GM21447 (cell line): ENCODE results near the gene HGF.
"Not testable (repeated sequence)": the region's sequence is repeated elsewhere in the genome, so short reads cannot be mapped to it uniquely, and the experiment has no call there.

Experiments
- ATAC-seq: cut with Tn5 transposase; IDR thresholded peaks from one replicate; pipeline ENCODE4 v1.9.1; 2021; ENCODE audit not compliant: unreplicated experiment

HGF gene

DNA sequence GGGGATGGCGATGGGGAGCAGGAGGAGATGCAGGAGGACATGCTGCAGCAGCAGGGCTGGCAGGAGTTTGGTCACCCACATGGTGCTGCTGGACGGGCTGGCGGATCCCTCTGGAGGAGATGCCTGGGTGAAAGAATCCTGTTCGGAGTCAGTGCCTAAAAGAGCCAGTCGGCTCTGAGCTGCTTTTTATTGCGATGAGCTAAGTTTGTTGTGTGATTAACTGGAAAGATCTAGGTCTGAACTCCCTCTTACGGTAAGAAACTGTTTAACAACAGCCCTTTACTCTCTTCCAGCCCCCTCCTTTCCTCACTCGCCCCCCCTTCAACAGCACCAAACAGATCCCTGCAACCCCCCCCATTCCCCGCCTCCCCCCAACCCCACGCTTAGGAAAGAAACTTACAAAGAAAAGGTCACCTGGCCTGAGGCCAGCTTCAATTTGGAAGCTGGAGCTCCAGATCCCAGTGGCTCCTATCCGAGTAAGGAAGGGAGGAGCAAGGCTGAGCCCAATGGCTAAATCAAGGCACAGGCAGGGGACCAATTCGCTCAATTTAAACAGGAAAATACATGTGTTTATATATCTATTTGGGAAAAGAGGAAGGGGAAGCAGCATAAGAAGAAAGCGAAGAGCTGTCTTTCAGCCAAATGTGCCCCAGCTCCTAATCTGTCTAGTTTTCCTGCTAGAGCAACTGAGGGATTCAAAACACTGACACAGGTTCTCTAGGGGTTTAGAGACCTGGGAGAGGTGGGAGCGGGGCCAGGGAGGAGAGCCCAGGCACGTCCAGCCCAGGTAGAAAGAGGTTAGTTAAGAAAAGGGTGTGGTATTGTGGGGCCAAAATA, at the start of gene HGF:
HGF (minus strand) TSS at position 157 of the 837 bp plus-strand sequence; CDS start at position 81, 76 bp downstream.
- ATAC-seq = no peak

DNA sequence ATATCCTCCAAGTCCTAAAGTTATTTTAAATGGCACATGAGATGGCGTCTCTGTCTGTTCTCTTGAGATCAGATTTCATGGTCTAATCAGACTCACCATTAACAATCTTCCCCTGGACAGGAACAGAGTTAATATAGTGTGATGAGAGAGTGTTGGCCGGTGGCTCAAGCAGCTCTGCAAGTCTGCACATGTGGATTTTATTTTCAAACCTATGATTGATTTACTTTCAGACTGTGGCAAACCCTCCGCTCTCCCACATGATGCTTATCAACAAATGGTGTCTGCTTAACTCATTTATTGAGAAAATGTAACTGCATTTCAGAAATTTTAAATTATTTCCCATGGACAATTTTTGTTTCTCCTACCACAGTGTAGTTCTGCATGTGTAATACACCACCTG, 46.5 kb upstream of the HGF start:
- no peak for ATAC-seq

- peak; percentile 93 for ATAC-seq
Measured at GRCh38 chr7:81812866-81813476, 43.1 kb upstream of the HGF start.

GRCh38 chr7:81811956-81812865, 42.4 kb upstream of the HGF start:
- peak; percentile 50 for ATAC-seq

DNA sequence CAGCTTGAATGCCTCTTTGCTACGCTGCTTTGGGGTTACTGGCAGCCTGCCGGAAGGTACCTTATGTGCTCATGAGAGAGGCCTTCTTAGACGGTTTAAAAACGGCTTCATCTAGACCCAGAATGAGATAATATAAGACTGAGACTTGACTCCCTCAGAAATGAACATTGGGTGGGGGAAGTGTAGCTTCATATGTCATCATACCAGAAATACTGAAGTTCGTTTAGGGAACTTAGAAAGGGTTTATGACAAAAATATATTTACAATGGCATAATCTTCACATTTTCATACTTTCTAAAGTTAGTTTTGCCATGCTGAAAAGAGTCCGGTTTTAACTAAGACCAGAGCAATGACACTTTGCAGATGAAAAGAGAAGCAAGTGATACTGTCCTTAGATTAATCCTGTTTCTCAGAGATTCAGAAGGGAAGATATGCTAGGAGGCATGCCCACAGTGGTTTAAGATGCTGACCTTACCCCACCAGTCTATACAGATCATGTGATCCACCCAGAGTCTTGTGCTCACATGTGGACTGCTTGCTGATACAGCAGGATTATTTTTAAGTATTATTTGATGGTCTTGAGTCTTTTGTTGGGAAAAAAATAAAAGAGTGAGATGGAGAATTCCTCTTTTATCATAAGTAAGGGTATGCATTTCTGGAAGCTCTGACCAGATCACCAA, 40.8 kb upstream of the HGF start:
- ATAC-seq = no peak

GRCh38 chr7:81808310-81808709, 38.5 kb upstream of the HGF start:
- ATAC-seq = not testable (repeated sequence)

DNA sequence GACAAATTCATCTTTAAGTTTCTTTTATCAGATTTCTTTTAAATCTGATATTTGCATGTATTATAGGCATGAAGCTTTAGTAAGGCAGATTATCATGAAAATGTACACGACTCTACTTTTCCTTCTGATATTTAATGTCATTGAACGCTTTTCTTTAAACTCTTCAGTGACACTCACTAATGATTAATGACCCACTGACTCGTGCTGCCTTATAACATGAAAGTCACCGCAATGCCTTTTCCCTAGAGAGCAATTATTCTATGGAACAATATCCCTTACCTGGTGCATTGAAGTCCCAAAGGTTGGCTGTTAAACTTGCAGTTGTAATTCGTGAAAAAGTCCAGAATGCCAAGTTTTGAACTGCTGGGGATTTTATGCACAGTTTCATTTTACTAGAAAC, 33.4 kb upstream of the HGF start:
- no peak for ATAC-seq

- ATAC-seq = no peak
Measured at GRCh38 chr7:81802251-81802650, 32.4 kb upstream of the HGF start.

- ATAC-seq = no peak
Measured at GRCh38 chr7:81801532-81801931, 31.7 kb upstream of the HGF start.

GRCh38 chr7:81791568-81792518, 22.0 kb upstream of the HGF start:
- no peak for ATAC-seq

DNA sequence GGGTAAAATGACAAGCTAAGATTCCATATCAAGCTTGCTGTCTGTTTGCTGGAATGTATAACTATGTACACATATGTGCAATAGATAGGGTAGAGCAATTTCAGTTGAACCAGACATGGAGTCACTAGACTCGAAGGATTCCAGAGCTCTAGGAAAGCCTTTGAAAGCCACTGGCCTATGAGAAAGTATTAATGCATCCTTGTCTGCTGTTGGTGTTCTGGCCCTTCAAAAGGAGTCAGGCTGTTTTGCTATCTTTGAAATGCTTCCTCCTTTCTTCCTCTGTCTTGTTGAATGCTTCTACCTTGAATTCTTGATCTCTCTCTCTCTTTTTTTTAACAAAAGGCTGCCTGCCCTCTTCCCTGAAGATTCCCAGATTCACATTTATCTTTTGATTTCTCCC, 20.8 kb upstream of the HGF start:
- ATAC-seq = no peak

GRCh38 chr7:81790120-81790500, 20.3 kb upstream of the HGF start:
- ATAC-seq = no peak

GRCh38 chr7:81789406-81790119, 19.7 kb upstream of the HGF start:
- ATAC-seq = no peak

- ATAC-seq = no peak
Measured at GRCh38 chr7:81788246-81788645, 18.4 kb upstream of the HGF start.

- ATAC-seq = no peak
Measured at GRCh38 chr7:81783818-81784217, 14.0 kb upstream of the HGF start.

- no peak for ATAC-seq
Measured at GRCh38 chr7:81780914-81781693, 11.3 kb upstream of the HGF start.

GRCh38 chr7:81779706-81780105, 9.9 kb upstream of the HGF start:
- ATAC-seq = no peak

GRCh38 chr7:81777697-81778096, 7.8 kb upstream of the HGF start:
- no peak for ATAC-seq
